Measurements from ENCODE around the gene BIN2.
"Not testable (repeated sequence)": the region's sequence is repeated elsewhere in the genome, so short reads cannot be mapped to it uniquely, and the experiment has no call there.

GRCh38 chr12:51300768-51301167 lies 23.2 kb downstream of the BIN2 start:
- TF ChIP-seq, protein P1, sequence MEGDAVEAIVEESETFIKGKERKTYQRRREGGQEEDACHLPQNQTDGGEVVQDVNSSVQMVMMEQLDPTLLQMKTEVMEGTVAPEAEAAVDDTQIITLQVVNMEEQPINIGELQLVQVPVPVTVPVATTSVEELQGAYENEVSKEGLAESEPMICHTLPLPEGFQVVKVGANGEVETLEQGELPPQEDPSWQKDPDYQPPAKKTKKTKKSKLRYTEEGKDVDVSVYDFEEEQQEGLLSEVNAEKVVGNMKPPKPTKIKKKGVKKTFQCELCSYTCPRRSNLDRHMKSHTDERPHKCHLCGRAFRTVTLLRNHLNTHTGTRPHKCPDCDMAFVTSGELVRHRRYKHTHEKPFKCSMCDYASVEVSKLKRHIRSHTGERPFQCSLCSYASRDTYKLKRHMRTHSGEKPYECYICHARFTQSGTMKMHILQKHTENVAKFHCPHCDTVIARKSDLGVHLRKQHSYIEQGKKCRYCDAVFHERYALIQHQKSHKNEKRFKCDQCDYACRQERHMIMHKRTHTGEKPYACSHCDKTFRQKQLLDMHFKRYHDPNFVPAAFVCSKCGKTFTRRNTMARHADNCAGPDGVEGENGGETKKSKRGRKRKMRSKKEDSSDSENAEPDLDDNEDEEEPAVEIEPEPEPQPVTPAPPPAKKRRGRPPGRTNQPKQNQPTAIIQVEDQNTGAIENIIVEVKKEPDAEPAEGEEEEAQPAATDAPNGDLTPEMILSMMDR (conservative IDR thresholded peaks at IDR 0.05), result not testable (repeated sequence)
- not testable (repeated sequence) for TF ChIP-seq EZH2 (IDR thresholded peaks at IDR 0.05; ENCODE audit: low read depth)

Data from PC-9 (cell line).